Ishikawa (cell line): ENCODE results near the gene TRIP12.

Experiments used
- CEBPB ChIP-seq: IDR thresholded peaks from 2 replicates; pipeline ENCODE4 v1.6.1; 2012
- CREB1 ChIP-seq: IDR thresholded peaks from 2 replicates; pipeline ENCODE4 v1.6.1; 2012; ENCODE audit warnings: low read depth
- EP300 ChIP-seq: IDR thresholded peaks from 2 replicates; pipeline ENCODE4 v1.6.1; 2012; ENCODE audit warnings: borderline replicate concordance
- FOXM1 ChIP-seq: IDR thresholded peaks from 2 replicates; pipeline ENCODE4 v1.6.1; 2012; ENCODE audit warnings: low read depth, borderline replicate concordance
- MAX ChIP-seq: IDR thresholded peaks from 2 replicates; pipeline ENCODE4 v1.6.1; 2012
- REST ChIP-seq: IDR thresholded peaks from 2 replicates; pipeline ENCODE4 v1.6.1; 2012; ENCODE audit warnings: low read depth, mild to moderate bottlenecking
- YY1 ChIP-seq: IDR thresholded peaks from 2 replicates; pipeline ENCODE4 v1.6.1; 2012; ENCODE audit warnings: low read depth
- ZBTB7A ChIP-seq: IDR thresholded peaks from 2 replicates; pipeline ENCODE4 v1.6.1; 2012; ENCODE audit warnings: low read depth

GRCh38 chr2:229903037-229903436, 18.8 kb downstream of the TRIP12 start:
- TF ChIP-seq EP300 (no peak), MAX (no peak), FOXM1 (no peak), REST (no peak), YY1 (no peak), CEBPB (no peak), CREB1 (no peak), ZBTB7A (no peak)
